Stimulated activated naive CD8-positive, alpha-beta T cell treated with anti-CD3 and anti-CD28 coated beads, Interleukin-15, amount 100 ng/mL, for 72 hours (primary cell): ENCODE data around the gene SKIL.
A peak's percentile ranks its signal among the peaks of the same experiment; 100 is the strongest.

ENCODE experiments used
- ATAC-seq: fragments of 150-1000 bp; cut with Tn5 transposase; 2 replicates; pipeline ENCODE4 v1.10.0; 2021; ENCODE audit warnings: mild to moderate bottlenecking, moderate library complexity
- DNase-seq, 2 donors: peaks; one replicate each; pipeline ENCODE4 v3.0.0; 2021 to 2022
- H3K27ac Mint-ChIP-seq, 2 donors: one replicate each; pipeline ENCODE4 v1.8.0; 2022; ENCODE audit warnings: mild to moderate bottlenecking in 2 of 2, mixed read lengths in 2 of 2, moderate library complexity in 2 of 2
- H3K27me3 Mint-ChIP-seq: one replicate; pipeline ENCODE4 v1.8.0; 2022; ENCODE audit warnings: mixed read lengths
- H3K4me1 Mint-ChIP-seq: one replicate; pipeline ENCODE4 v1.8.0; 2022; ENCODE audit warnings: mild to moderate bottlenecking, mixed read lengths
- H3K4me3 Mint-ChIP-seq, 2 donors: one replicate each; pipeline ENCODE4 v1.8.0; 2022; ENCODE audit warnings: mild to moderate bottlenecking in 2 of 2, mixed read lengths in 2 of 2, moderate library complexity in 1 of 2
- H3K9me3 Mint-ChIP-seq, 2 donors: one replicate each; pipeline ENCODE4 v1.8.0; 2022; ENCODE audit warnings: mixed read lengths in 2 of 2

SKIL gene

GRCh38 chr3:170437176-170437575, 79.7 kb downstream of the SKIL start:
- DNase-seq (no peak), ATAC-seq (no peak)
- no peaks in the 10 kb centered on the region for H3K9me3 Mint-ChIP-seq
- peaks cover 31% of the 10 kb centered on the region for H3K4me1 Mint-ChIP-seq
- H3K27me3 Mint-ChIP-seq = peaks cover 49% of the 10 kb centered on the region
- H3K27ac Mint-ChIP-seq = no peak overlapping the region
- peak overlapping the region in 1 of 2 donors; percentile 8 for H3K4me3 Mint-ChIP-seq

- Mint-ChIP-seq H3K4me3 (no peak overlapping the region), H3K27ac (no peak overlapping the region), H3K27me3 (peaks cover 55% of the 10 kb centered on the region), H3K4me1 (peaks cover 31% of the 10 kb centered on the region), H3K9me3 (no peaks in the 10 kb centered on the region)
- no peak for ATAC-seq
- DNase-seq = no peak
Observed at GRCh38 chr3:170437696-170438407, 80.3 kb downstream of the SKIL start.

- no peak overlapping the region for H3K4me3 Mint-ChIP-seq
- DNase-seq (no peak), ATAC-seq (no peak)
- H3K27ac Mint-ChIP-seq = no peak overlapping the region
- H3K9me3 Mint-ChIP-seq = no peaks in the 10 kb centered on the region
- H3K4me1 Mint-ChIP-seq = peaks cover 31% of the 10 kb centered on the region
- H3K27me3 Mint-ChIP-seq = peaks cover 60% of the 10 kb centered on the region
Observed at GRCh38 chr3:170438836-170439235, 81.3 kb downstream of the SKIL start.

GRCh38 chr3:170440344-170440743, 82.8 kb downstream of the SKIL start:
- Mint-ChIP-seq H3K9me3 (no peaks in the 10 kb centered on the region), H3K4me1 (peaks cover 31% of the 10 kb centered on the region), H3K27ac (no peak overlapping the region), H3K27me3 (peaks cover 60% of the 10 kb centered on the region), H3K4me3 (no peak overlapping the region)
- ATAC-seq = peak; percentile 55
- no peak for DNase-seq

- H3K4me3 Mint-ChIP-seq = no peak overlapping the region
- H3K27me3 Mint-ChIP-seq = peaks cover 58% of the 10 kb centered on the region
- DNase-seq = no peak
- peaks cover 29% of the 10 kb centered on the region for H3K4me1 Mint-ChIP-seq
- H3K9me3 Mint-ChIP-seq = no peaks in the 10 kb centered on the region
- ATAC-seq = peak; percentile 63
- H3K27ac Mint-ChIP-seq = no peak overlapping the region
Observed at GRCh38 chr3:170441412-170441811, 83.9 kb downstream of the SKIL start.

GRCh38 chr3:170442947-170443346, 85.4 kb downstream of the SKIL start:
- no peaks in the 10 kb centered on the region for H3K9me3 Mint-ChIP-seq
- no peak overlapping the region for H3K4me3 Mint-ChIP-seq
- peaks cover 17% of the 10 kb centered on the region for H3K4me1 Mint-ChIP-seq
- peaks cover 44% of the 10 kb centered on the region for H3K27me3 Mint-ChIP-seq
- DNase-seq = no peak
- no peak for ATAC-seq
- no peak overlapping the region for H3K27ac Mint-ChIP-seq

- H3K4me3 Mint-ChIP-seq = no peak overlapping the region
- DNase-seq (no peak), ATAC-seq (no peak)
- peaks cover 17% of the 10 kb centered on the region for H3K4me1 Mint-ChIP-seq
- no peak overlapping the region for H3K27ac Mint-ChIP-seq
- no peaks in the 10 kb centered on the region for H3K9me3 Mint-ChIP-seq
- H3K27me3 Mint-ChIP-seq = peaks cover 43% of the 10 kb centered on the region
Observed at GRCh38 chr3:170443457-170443856, 85.9 kb downstream of the SKIL start.
